GM23248 (cell line): Measurements from ENCODE around the gene SLC12A3.

Experiments
- EZH2 ChIP-seq: fragments of 200-600 bp; sonication (generic); IDR thresholded peaks from 2 replicates; pipeline ENCODE4 v1.6.1; 2018; ENCODE audit warnings: antibody characterized with exemption, mild to moderate bottlenecking; ENCODE audit not compliant: insufficient read depth, poor library complexity, severe bottlenecking
- EZH2phosphoT487 ChIP-seq: fragments of 200-600 bp; sonication (generic); IDR thresholded peaks from 2 replicates; pipeline ENCODE4 v1.6.1; 2018; ENCODE audit warnings: antibody characterized with exemption, moderate library complexity, mild to moderate bottlenecking, low read depth; ENCODE audit not compliant: insufficient read depth

GRCh38 chr16:56947604-56947995 is 82.6 kb downstream of the SLC12A3 start:
- TF ChIP-seq EZH2 (no peak), EZH2phosphoT487 (no peak)
